K562 (cell line): ENCODE results near the gene HBQ1. TPM values are rescaled to one million over a fixed set of nuclear protein-coding genes. Genes with fewer than 3 reads are reported as not detected.

ENCODE experiments used
- ARNT ChIP-seq, 2 experiments: fragments of 450-650 bp; IDR thresholded peaks; 2 replicates each; pipeline ENCODE4 v1.6.1; 2016; ENCODE audit warnings: mild to moderate bottlenecking in 1 of 2
- CBX5 ChIP-seq: IDR thresholded peaks from 2 replicates; pipeline ENCODE4 v1.6.1; 2014; ENCODE audit warnings: low read depth, borderline replicate concordance
- DPF2 ChIP-seq: fragments of 450-650 bp; IDR thresholded peaks from 2 replicates; pipeline ENCODE4 v1.6.1; 2016
- GTF2A2 ChIP-seq: IDR thresholded peaks from 2 replicates; pipeline ENCODE4 v1.6.1; 2016; ENCODE audit warnings: mild to moderate bottlenecking, missing genetic modification characterization, missing compliant biosample characterization
- NBN ChIP-seq: fragments of 450-650 bp; IDR thresholded peaks from 2 replicates; pipeline ENCODE4 v1.6.1; 2016; ENCODE audit warnings: low read depth, mild to moderate bottlenecking
- NCOR1 ChIP-seq: fragments of 450-650 bp; IDR thresholded peaks from 2 replicates; pipeline ENCODE4 v1.6.1; 2016; ENCODE audit warnings: mild to moderate bottlenecking, moderate library complexity
- RB1 ChIP-seq: fragments of 450-650 bp; IDR thresholded peaks from 2 replicates; pipeline ENCODE4 v1.6.1; 2017; ENCODE audit warnings: low read depth, mild to moderate bottlenecking
- SAFB ChIP-seq: fragments of 200-400 bp; formaldehyde crosslinking; IDR thresholded peaks from 2 replicates; pipeline ENCODE4 v1.6.1; 2017; ENCODE audit warnings: low read depth, low read length, borderline replicate concordance
- SIN3B ChIP-seq: fragments of 450-650 bp; IDR thresholded peaks from 2 replicates; pipeline ENCODE4 v1.6.1; 2017; ENCODE audit warnings: low read depth, mild to moderate bottlenecking, moderate library complexity
- SMAD3 ChIP-seq: fragments of 450-650 bp; formaldehyde crosslinking; conservative IDR thresholded peaks from 2 replicates; pipeline ENCODE4 v1.4.0; 2020; ENCODE audit warnings: mild to moderate bottlenecking
- ZFP30 ChIP-seq: fragments of 250-450 bp; sonication (Bioruptor Pico); IDR thresholded peaks from 2 replicates; pipeline ENCODE4 v1.8.0; 2022; ENCODE audit warnings: moderate library complexity, mild to moderate bottlenecking, inconsistent platforms, borderline replicate concordance
- ZNF408 ChIP-seq: fragments of 250-450 bp; sonication (Bioruptor Pico); IDR thresholded peaks from 2 replicates; pipeline ENCODE4 v1.4.0; 2020; ENCODE audit warnings: low read depth, mild to moderate bottlenecking, moderate library complexity
- ZNF589 ChIP-seq: fragments of 200-800 bp; sonication (Bioruptor generic); IDR thresholded peaks from 2 replicates; pipeline ENCODE4 v1.6.1; 2016; ENCODE audit warnings: low read depth, missing genetic modification characterization, missing compliant biosample characterization
- polyA plus RNA-seq, 8 experiments: library from polyadenylated mRNA; depleted of rRNA in 4 of 8; stranded (reverse) in 5 of 8; unstranded in 3 of 8; fragments of >200 nt; fragmentation: Nextera tagmentation in 2 of 8; fragmentation: Illumina TruSeq in 1 of 8; extraction: Ambion mirVana in 2 of 8; extraction: Trizol in 1 of 8; gene quantifications; 2 replicates each; pipeline versions ENCODE4 v1.2.1 to v1.2.3, GENCODE V29; 2011 to 2014; ENCODE audit warnings: inconsistent platforms in 1 of 8, missing spikeins in 1 of 8
- total RNA-seq, 7 experiments: library from RNA; depleted of rRNA in 6 of 7; stranded (reverse); fragments of >200 nt in 6 of 7; fragmentation: Illumina TruSeq in 2 of 7; extraction: Trizol in 2 of 7; gene quantifications; 2 replicates each; pipeline versions ENCODE4 v1.2.1 to v1.2.3, GENCODE V29; 2011 to 2021; ENCODE audit warnings: low replicate concordance in 1 of 7
- TF ChIP-seq, protein P1 (sequence below), 3 experiments: IDR thresholded peaks in 2 of 3; conservative IDR thresholded peaks in 1 of 3; 2 replicates each; pipeline ENCODE4 v1.5.1; 2011 to 2012; ENCODE audit warnings: low read length in 3 of 3, mild to moderate bottlenecking in 3 of 3, control low read depth in 2 of 3, improper control_type of control experiment in 1 of 3, inconsistent platforms in 1 of 3, low read depth in 1 of 3, mixed read lengths in 1 of 3, moderate library complexity in 1 of 3; ENCODE audit not compliant: insufficient read depth in 2 of 3
- TF ChIP-seq, protein P2 (sequence below): fragments of 200-600 bp; sonication (generic); IDR thresholded peaks from one replicate; pipeline ENCODE4 v1.6.1; 2012; ENCODE audit warnings: mild to moderate bottlenecking, low read depth, low read length, inconsistent platforms

Gene HBQ1
- total and polyA plus RNA-seq, 9 of the 15 experiments (the other 6 are each of a cell fraction or from before 2014, with no cell fraction given): 2.3 to 190 (median 19.8) TPM

DNA sequence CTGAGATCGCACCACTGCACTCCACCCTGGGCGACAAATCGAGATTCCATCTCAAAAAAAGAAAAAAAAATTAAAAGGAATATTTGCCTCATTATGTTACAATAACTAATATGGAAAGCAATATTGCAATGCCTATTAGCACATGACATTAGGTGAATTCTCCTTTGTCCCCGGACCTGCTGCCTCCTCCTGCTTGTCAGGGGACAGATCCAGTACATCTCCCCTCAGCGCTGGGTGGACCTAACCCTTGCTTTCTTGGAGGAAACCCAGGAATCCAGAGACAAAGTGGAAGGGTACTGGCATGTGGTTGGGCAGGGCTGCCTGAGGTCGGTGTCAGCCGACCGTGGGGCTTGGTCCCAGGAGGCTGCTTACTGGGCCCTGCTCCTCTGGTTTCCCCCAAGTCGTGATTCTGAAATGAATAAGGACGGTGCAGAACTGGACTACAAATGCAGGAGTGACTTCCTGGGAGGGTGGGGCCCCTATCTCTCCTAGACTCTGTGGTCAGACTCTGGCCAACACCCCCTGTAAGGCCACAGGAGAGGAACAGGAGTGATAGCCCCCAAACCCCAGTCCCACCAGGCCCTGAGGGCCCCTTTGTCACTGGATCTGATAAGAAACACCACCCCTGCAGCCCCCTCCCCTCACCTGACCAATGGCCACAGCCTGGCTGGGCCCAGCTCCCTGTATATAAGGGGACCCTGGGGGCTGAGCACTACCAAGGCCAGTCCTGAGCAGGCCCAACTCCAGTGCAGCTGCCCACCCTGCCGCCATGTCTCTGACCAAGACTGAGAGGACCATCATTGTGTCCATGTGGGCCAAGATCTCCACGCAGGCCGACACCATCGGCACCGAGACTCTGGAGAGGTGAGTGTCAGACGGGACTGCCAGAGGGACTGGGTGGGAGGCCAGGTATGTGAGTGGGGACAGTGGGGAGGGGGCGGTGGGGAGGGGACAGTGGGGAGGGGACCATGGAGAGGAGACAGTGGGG lies 27.8 kb upstream of the HBQ1 start, which contains the start of gene HBZ (continued):
- no peak for TF ChIP-seq ZNF589 (CRISPR knock-in tag)
- no peak for TF ChIP-seq NBN
- TF ChIP-seq ARNT (IDR thresholded peaks at IDR 0.05): no peak
- TF ChIP-seq CBX5: no peak
- no peak for TF ChIP-seq GTF2A2 (tag)
- TF ChIP-seq, protein P1, sequence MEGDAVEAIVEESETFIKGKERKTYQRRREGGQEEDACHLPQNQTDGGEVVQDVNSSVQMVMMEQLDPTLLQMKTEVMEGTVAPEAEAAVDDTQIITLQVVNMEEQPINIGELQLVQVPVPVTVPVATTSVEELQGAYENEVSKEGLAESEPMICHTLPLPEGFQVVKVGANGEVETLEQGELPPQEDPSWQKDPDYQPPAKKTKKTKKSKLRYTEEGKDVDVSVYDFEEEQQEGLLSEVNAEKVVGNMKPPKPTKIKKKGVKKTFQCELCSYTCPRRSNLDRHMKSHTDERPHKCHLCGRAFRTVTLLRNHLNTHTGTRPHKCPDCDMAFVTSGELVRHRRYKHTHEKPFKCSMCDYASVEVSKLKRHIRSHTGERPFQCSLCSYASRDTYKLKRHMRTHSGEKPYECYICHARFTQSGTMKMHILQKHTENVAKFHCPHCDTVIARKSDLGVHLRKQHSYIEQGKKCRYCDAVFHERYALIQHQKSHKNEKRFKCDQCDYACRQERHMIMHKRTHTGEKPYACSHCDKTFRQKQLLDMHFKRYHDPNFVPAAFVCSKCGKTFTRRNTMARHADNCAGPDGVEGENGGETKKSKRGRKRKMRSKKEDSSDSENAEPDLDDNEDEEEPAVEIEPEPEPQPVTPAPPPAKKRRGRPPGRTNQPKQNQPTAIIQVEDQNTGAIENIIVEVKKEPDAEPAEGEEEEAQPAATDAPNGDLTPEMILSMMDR (IDR thresholded peaks at IDR 0.05 in 2 of 3, conservative IDR thresholded peaks at IDR 0.05 in 1 of 3; ENCODE audit: insufficient read depth in 2 of 3, low read depth in 1 of 3, low read length in 3 of 3): no peak
- no peak for TF ChIP-seq SIN3B
- TF ChIP-seq ZNF408: no peak
- TF ChIP-seq NCOR1: peak; percentile 54
- TF ChIP-seq ZFP30: no peak
- no peak for TF ChIP-seq SAFB
- TF ChIP-seq, protein P2, sequence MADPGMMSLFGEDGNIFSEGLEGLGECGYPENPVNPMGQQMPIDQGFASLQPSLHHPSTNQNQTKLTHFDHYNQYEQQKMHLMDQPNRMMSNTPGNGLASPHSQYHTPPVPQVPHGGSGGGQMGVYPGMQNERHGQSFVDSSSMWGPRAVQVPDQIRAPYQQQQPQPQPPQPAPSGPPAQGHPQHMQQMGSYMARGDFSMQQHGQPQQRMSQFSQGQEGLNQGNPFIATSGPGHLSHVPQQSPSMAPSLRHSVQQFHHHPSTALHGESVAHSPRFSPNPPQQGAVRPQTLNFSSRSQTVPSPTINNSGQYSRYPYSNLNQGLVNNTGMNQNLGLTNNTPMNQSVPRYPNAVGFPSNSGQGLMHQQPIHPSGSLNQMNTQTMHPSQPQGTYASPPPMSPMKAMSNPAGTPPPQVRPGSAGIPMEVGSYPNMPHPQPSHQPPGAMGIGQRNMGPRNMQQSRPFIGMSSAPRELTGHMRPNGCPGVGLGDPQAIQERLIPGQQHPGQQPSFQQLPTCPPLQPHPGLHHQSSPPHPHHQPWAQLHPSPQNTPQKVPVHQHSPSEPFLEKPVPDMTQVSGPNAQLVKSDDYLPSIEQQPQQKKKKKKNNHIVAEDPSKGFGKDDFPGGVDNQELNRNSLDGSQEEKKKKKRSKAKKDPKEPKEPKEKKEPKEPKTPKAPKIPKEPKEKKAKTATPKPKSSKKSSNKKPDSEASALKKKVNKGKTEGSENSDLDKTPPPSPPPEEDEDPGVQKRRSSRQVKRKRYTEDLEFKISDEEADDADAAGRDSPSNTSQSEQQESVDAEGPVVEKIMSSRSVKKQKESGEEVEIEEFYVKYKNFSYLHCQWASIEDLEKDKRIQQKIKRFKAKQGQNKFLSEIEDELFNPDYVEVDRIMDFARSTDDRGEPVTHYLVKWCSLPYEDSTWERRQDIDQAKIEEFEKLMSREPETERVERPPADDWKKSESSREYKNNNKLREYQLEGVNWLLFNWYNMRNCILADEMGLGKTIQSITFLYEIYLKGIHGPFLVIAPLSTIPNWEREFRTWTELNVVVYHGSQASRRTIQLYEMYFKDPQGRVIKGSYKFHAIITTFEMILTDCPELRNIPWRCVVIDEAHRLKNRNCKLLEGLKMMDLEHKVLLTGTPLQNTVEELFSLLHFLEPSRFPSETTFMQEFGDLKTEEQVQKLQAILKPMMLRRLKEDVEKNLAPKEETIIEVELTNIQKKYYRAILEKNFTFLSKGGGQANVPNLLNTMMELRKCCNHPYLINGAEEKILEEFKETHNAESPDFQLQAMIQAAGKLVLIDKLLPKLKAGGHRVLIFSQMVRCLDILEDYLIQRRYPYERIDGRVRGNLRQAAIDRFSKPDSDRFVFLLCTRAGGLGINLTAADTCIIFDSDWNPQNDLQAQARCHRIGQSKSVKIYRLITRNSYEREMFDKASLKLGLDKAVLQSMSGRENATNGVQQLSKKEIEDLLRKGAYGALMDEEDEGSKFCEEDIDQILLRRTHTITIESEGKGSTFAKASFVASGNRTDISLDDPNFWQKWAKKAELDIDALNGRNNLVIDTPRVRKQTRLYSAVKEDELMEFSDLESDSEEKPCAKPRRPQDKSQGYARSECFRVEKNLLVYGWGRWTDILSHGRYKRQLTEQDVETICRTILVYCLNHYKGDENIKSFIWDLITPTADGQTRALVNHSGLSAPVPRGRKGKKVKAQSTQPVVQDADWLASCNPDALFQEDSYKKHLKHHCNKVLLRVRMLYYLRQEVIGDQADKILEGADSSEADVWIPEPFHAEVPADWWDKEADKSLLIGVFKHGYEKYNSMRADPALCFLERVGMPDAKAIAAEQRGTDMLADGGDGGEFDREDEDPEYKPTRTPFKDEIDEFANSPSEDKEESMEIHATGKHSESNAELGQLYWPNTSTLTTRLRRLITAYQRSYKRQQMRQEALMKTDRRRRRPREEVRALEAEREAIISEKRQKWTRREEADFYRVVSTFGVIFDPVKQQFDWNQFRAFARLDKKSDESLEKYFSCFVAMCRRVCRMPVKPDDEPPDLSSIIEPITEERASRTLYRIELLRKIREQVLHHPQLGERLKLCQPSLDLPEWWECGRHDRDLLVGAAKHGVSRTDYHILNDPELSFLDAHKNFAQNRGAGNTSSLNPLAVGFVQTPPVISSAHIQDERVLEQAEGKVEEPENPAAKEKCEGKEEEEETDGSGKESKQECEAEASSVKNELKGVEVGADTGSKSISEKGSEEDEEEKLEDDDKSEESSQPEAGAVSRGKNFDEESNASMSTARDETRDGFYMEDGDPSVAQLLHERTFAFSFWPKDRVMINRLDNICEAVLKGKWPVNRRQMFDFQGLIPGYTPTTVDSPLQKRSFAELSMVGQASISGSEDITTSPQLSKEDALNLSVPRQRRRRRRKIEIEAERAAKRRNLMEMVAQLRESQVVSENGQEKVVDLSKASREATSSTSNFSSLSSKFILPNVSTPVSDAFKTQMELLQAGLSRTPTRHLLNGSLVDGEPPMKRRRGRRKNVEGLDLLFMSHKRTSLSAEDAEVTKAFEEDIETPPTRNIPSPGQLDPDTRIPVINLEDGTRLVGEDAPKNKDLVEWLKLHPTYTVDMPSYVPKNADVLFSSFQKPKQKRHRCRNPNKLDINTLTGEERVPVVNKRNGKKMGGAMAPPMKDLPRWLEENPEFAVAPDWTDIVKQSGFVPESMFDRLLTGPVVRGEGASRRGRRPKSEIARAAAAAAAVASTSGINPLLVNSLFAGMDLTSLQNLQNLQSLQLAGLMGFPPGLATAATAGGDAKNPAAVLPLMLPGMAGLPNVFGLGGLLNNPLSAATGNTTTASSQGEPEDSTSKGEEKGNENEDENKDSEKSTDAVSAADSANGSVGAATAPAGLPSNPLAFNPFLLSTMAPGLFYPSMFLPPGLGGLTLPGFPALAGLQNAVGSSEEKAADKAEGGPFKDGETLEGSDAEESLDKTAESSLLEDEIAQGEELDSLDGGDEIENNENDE: no peak
- TF ChIP-seq SMAD3 (CRISPR knock-in tag): no peak
- peak; percentile 16; the same call in 1 of the 2 replicates for TF ChIP-seq DPF2
- no peak for TF ChIP-seq RB1
